GM12878 (cell line): Measurements from ENCODE around the gene MS4A7. TPM values are rescaled to one million over a fixed set of nuclear protein-coding genes. Genes with fewer than 3 reads are reported as not detected.

Experiments
- BMI1 ChIP-seq: fragments of 450-650 bp; IDR thresholded peaks from 2 replicates; pipeline ENCODE4 v1.6.1; 2016; ENCODE audit warnings: mild to moderate bottlenecking, moderate library complexity, borderline replicate concordance
- CHD2 ChIP-seq: IDR thresholded peaks from 2 replicates; pipeline ENCODE4 v1.6.1; 2011; ENCODE audit warnings: low read depth, low read length, improper control_type of control experiment, borderline replicate concordance
- ETV6 ChIP-seq, 2 experiments: fragments of 450-650 bp in 1 of 2; IDR thresholded peaks in 1 of 2; conservative IDR thresholded peaks in 1 of 2; 2 replicates each; pipeline ENCODE4 v1.6.1; 2014; ENCODE audit warnings: antibody characterized with exemption in 1 of 2, borderline replicate concordance in 1 of 2, low read depth in 1 of 2, mild to moderate bottlenecking in 1 of 2, moderate library complexity in 1 of 2
- FOS ChIP-seq: IDR thresholded peaks from 3 replicates; pipeline ENCODE4 v1.6.1; 2011; ENCODE audit warnings: borderline replicate concordance; ENCODE audit not compliant: insufficient read length; ENCODE audit errors: extremely low read depth
- GABPA ChIP-seq: IDR thresholded peaks from 2 replicates; pipeline ENCODE4 v1.6.1; 2014; ENCODE audit warnings: antibody characterized with exemption, low read depth, mild to moderate bottlenecking, inconsistent platforms
- IKZF2 ChIP-seq, 2 experiments: fragments of 450-650 bp; IDR thresholded peaks; 2 replicates each; pipeline ENCODE4 v1.6.1; 2017; ENCODE audit warnings: mild to moderate bottlenecking in 2 of 2, moderate library complexity in 2 of 2
- IRF5 ChIP-seq: fragments of 450-650 bp; IDR thresholded peaks from 2 replicates; pipeline ENCODE4 v1.6.1; 2017; ENCODE audit warnings: borderline replicate concordance
- NFYB ChIP-seq: IDR thresholded peaks from 2 replicates; pipeline ENCODE4 v1.6.1; 2011; ENCODE audit warnings: low read depth, mild to moderate bottlenecking, low read length, improper control_type of control experiment, moderate library complexity; ENCODE audit not compliant: insufficient read depth
- TCF12 ChIP-seq: IDR thresholded peaks from 2 replicates; pipeline ENCODE4 v1.6.1; 2011; ENCODE audit warnings: low read depth, mild to moderate bottlenecking, low read length
- YY1 ChIP-seq: IDR thresholded peaks from 2 replicates; pipeline ENCODE4 v1.6.1; 2011; ENCODE audit warnings: low read depth, mild to moderate bottlenecking, low read length
- ZNF274 ChIP-seq: IDR thresholded peaks from one replicate; pipeline ENCODE4 v1.8.0; 2011; ENCODE audit not compliant: insufficient read length, insufficient read depth
- polyA plus RNA-seq, 11 experiments: library from polyadenylated mRNA; depleted of rRNA in 4 of 11; unstranded in 6 of 11; stranded (reverse) in 5 of 11; fragments of >200 nt; fragmentation: Nextera tagmentation in 4 of 11; fragmentation: Illumina TruSeq in 1 of 11; extraction: Ambion mirVana in 4 of 11; extraction: Trizol in 1 of 11; gene quantifications; 1 replicate in 1 of 11; 2 replicates in 10 of 11; pipeline versions ENCODE4 v1.2.1 to v1.2.3, GENCODE V29; 2011 to 2016; ENCODE audit warnings: inconsistent platforms in 2 of 11, missing spikeins in 2 of 11, low read depth in 1 of 11
- total RNA-seq, 4 experiments: library from RNA; depleted of rRNA in 3 of 4; stranded (reverse); fragments of >200 nt in 3 of 4; fragmentation: Illumina TruSeq in 1 of 4; extraction: Trizol in 1 of 4; gene quantifications; 2 replicates each; pipeline versions ENCODE4 v1.2.1 to v1.2.3, GENCODE V29; 2013 to 2021
- TF ChIP-seq, protein P1 (sequence below), 3 experiments: IDR thresholded peaks in 2 of 3; conservative IDR thresholded peaks in 1 of 3; 2 replicates each; pipeline ENCODE4 v1.5.1; 2011; ENCODE audit warnings: low read depth in 3 of 3, low read length in 3 of 3, mild to moderate bottlenecking in 3 of 3, control low read depth in 2 of 3, moderate library complexity in 2 of 3, inconsistent platforms in 1 of 3, mixed read lengths in 1 of 3; ENCODE audit not compliant: control insufficient read depth in 2 of 3, insufficient read depth in 1 of 3; ENCODE audit errors: extremely low read depth in 1 of 3
- TF ChIP-seq, protein P2 (sequence below): fragments of 150-350 bp; IDR thresholded peaks from 2 replicates; pipeline ENCODE4 v1.6.1; 2016; ENCODE audit warnings: low read depth, low read length
- TF ChIP-seq, protein P3 (sequence below): fragments of 450-650 bp; IDR thresholded peaks from 2 replicates; pipeline ENCODE4 v1.6.1; 2017; ENCODE audit warnings: mild to moderate bottlenecking, moderate library complexity

Gene MS4A7
- total and polyA plus RNA-seq, 10 of the 15 experiments (the other 5 are each of a cell fraction or from before 2014, with no cell fraction given), result 1.7 to 17.0 (median 3.7) TPM

- TF ChIP-seq, protein P1, sequence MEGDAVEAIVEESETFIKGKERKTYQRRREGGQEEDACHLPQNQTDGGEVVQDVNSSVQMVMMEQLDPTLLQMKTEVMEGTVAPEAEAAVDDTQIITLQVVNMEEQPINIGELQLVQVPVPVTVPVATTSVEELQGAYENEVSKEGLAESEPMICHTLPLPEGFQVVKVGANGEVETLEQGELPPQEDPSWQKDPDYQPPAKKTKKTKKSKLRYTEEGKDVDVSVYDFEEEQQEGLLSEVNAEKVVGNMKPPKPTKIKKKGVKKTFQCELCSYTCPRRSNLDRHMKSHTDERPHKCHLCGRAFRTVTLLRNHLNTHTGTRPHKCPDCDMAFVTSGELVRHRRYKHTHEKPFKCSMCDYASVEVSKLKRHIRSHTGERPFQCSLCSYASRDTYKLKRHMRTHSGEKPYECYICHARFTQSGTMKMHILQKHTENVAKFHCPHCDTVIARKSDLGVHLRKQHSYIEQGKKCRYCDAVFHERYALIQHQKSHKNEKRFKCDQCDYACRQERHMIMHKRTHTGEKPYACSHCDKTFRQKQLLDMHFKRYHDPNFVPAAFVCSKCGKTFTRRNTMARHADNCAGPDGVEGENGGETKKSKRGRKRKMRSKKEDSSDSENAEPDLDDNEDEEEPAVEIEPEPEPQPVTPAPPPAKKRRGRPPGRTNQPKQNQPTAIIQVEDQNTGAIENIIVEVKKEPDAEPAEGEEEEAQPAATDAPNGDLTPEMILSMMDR (IDR thresholded peaks at IDR 0.05 in 2 of 3, conservative IDR thresholded peaks at IDR 0.05 in 1 of 3; ENCODE audit: control insufficient read depth in 2 of 3, extremely low read depth in 1 of 3, insufficient read depth in 1 of 3, low read depth in 3 of 3, low read length in 3 of 3), result no peak
- TF ChIP-seq BMI1, result no peak
- TF ChIP-seq CHD2, result no peak
- no peak for TF ChIP-seq GABPA
- TF ChIP-seq ZNF274, result no peak
- no peak for TF ChIP-seq IKZF2 (IDR thresholded peaks at IDR 0.05)
- no peak for TF ChIP-seq IRF5
- TF ChIP-seq, protein P2, sequence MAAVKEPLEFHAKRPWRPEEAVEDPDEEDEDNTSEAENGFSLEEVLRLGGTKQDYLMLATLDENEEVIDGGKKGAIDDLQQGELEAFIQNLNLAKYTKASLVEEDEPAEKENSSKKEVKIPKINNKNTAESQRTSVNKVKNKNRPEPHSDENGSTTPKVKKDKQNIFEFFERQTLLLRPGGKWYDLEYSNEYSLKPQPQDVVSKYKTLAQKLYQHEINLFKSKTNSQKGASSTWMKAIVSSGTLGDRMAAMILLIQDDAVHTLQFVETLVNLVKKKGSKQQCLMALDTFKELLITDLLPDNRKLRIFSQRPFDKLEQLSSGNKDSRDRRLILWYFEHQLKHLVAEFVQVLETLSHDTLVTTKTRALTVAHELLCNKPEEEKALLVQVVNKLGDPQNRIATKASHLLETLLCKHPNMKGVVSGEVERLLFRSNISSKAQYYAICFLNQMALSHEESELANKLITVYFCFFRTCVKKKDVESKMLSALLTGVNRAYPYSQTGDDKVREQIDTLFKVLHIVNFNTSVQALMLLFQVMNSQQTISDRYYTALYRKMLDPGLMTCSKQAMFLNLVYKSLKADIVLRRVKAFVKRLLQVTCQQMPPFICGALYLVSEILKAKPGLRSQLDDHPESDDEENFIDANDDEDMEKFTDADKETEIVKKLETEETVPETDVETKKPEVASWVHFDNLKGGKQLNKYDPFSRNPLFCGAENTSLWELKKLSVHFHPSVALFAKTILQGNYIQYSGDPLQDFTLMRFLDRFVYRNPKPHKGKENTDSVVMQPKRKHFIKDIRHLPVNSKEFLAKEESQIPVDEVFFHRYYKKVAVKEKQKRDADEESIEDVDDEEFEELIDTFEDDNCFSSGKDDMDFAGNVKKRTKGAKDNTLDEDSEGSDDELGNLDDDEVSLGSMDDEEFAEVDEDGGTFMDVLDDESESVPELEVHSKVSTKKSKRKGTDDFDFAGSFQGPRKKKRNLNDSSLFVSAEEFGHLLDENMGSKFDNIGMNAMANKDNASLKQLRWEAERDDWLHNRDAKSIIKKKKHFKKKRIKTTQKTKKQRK, result no peak
- no peak for TF ChIP-seq FOS
- TF ChIP-seq TCF12, result no peak
- TF ChIP-seq NFYB, result no peak
- TF ChIP-seq, protein P3, sequence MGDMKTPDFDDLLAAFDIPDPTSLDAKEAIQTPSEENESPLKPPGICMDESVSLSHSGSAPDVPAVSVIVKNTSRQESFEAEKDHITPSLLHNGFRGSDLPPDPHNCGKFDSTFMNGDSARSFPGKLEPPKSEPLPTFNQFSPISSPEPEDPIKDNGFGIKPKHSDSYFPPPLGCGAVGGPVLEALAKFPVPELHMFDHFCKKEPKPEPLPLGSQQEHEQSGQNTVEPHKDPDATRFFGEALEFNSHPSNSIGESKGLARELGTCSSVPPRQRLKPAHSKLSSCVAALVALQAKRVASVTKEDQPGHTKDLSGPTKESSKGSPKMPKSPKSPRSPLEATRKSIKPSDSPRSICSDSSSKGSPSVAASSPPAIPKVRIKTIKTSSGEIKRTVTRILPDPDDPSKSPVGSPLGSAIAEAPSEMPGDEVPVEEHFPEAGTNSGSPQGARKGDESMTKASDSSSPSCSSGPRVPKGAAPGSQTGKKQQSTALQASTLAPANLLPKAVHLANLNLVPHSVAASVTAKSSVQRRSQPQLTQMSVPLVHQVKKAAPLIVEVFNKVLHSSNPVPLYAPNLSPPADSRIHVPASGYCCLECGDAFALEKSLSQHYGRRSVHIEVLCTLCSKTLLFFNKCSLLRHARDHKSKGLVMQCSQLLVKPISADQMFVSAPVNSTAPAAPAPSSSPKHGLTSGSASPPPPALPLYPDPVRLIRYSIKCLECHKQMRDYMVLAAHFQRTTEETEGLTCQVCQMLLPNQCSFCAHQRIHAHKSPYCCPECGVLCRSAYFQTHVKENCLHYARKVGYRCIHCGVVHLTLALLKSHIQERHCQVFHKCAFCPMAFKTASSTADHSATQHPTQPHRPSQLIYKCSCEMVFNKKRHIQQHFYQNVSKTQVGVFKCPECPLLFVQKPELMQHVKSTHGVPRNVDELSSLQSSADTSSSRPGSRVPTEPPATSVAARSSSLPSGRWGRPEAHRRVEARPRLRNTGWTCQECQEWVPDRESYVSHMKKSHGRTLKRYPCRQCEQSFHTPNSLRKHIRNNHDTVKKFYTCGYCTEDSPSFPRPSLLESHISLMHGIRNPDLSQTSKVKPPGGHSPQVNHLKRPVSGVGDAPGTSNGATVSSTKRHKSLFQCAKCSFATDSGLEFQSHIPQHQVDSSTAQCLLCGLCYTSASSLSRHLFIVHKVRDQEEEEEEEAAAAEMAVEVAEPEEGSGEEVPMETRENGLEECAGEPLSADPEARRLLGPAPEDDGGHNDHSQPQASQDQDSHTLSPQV, result no peak
- TF ChIP-seq ETV6 (conservative IDR thresholded peaks at IDR 0.05 in 1 of 2, IDR thresholded peaks at IDR 0.05 in 1 of 2; ENCODE audit: borderline replicate concordance in 1 of 2, low read depth in 1 of 2), result no peak
- TF ChIP-seq YY1, result no peak
These were observed 14.7 kb downstream of the MS4A7 start (continued) for GRCh38 chr11:60393016-60393415.
